TTC549 (cell line): ENCODE measurements around the gene AKAP13.

Source experiments
- FAIRE-seq: peaks from 2 replicates; lab custom pipeline; 2012; peaks lifted over from hg19 to GRCh38; lab: Jason Lieb, UNC

The AKAP13 gene

GRCh38 chr15:85770096-85771041 is 390.0 kb downstream of the AKAP13 start:
- no peak for FAIRE-seq

- FAIRE-seq = no peak
These were observed 390.9 kb downstream of the AKAP13 start for GRCh38 chr15:85771271-85771670.

- no peak for FAIRE-seq
These were observed 391.5 kb downstream of the AKAP13 start for GRCh38 chr15:85771781-85772445.

GRCh38 chr15:85772668-85773067 is 392.3 kb downstream of the AKAP13 start:
- no peak for FAIRE-seq

GRCh38 chr15:85773249-85773648 is 392.8 kb downstream of the AKAP13 start:
- FAIRE-seq = no peak

- no peak for FAIRE-seq
These were observed 393.6 kb downstream of the AKAP13 start for GRCh38 chr15:85773970-85774369.

- FAIRE-seq = no peak
These were observed 397.1 kb downstream of the AKAP13 start for GRCh38 chr15:85777250-85778106.

- FAIRE-seq = no peak
These were observed 397.8 kb downstream of the AKAP13 start for GRCh38 chr15:85778107-85778776.

- FAIRE-seq = no peak
These were observed 398.8 kb downstream of the AKAP13 start for GRCh38 chr15:85779249-85779648.

- no peak for FAIRE-seq
These were observed 400.0 kb downstream of the AKAP13 start for GRCh38 chr15:85780225-85780985.

GRCh38 chr15:85781099-85781498 is 400.7 kb downstream of the AKAP13 start:
- no peak for FAIRE-seq

- FAIRE-seq = no peak
These were observed 401.7 kb downstream of the AKAP13 start for GRCh38 chr15:85782064-85782463.

GRCh38 chr15:85785887-85786780 is 405.7 kb downstream of the AKAP13 start:
- FAIRE-seq = no peak

GRCh38 chr15:85786781-85787114 is 406.3 kb downstream of the AKAP13 start:
- no peak for FAIRE-seq

GRCh38 chr15:85788771-85789495 is 408.5 kb downstream of the AKAP13 start:
- no peak for FAIRE-seq

GRCh38 chr15:85789496-85789875 is 409.1 kb downstream of the AKAP13 start:
- FAIRE-seq = no peak

- FAIRE-seq = no peak
These were observed 411.8 kb downstream of the AKAP13 start for GRCh38 chr15:85792102-85792731.

GRCh38 chr15:85792912-85793590 is 412.6 kb downstream of the AKAP13 start:
- FAIRE-seq = no peak
